Hepatocyte (in vitro differentiated cells): ENCODE data around the gene MCHR1. TPM values are rescaled to one million over a fixed set of nuclear protein-coding genes. Genes with fewer than 3 reads are reported as not detected.

Experiments
- DNase-seq: peaks from one replicate; pipeline ENCODE4 v3.0.0-alpha.2; 2016; ENCODE audit warnings: low spot score
- H2AFZ ChIP-seq: fragments of 200-600 bp; sonication (generic); 2 replicates; pipeline ENCODE4 v1.6.0; 2016; ENCODE audit warnings: antibody characterized with exemption, mild to moderate bottlenecking
- H3K27ac ChIP-seq: fragments of 200-600 bp; sonication (generic); 2 replicates; pipeline ENCODE4 v1.5.1; 2016; ENCODE audit warnings: mild to moderate bottlenecking
- H3K27me3 ChIP-seq: fragments of 200-600 bp; sonication (generic); 2 replicates; pipeline ENCODE4 v1.6.1; 2016
- H3K36me3 ChIP-seq: fragments of 200-600 bp; sonication (generic); replicated peaks from 2 replicates; pipeline ENCODE4 v1.5.1; 2016; ENCODE audit warnings: low read depth; ENCODE audit not compliant: insufficient read depth
- H3K4me1 ChIP-seq: fragments of 200-600 bp; sonication (generic); 2 replicates; pipeline ENCODE4 v1.5.1; 2016; ENCODE audit warnings: mild to moderate bottlenecking, moderate library complexity; ENCODE audit not compliant: insufficient read depth
- H3K4me2 ChIP-seq: fragments of 200-600 bp; sonication (generic); 2 replicates; pipeline ENCODE4 v1.6.0; 2016
- H3K4me3 ChIP-seq: fragments of 200-600 bp; sonication (generic); 2 replicates; pipeline ENCODE4 v1.5.1; 2016; ENCODE audit warnings: mild to moderate bottlenecking
- H3K79me2 ChIP-seq: fragments of 200-600 bp; sonication (generic); 2 replicates; pipeline ENCODE4 v1.6.0; 2017; ENCODE audit warnings: mild to moderate bottlenecking
- H3K9me2 ChIP-seq: fragments of 200-600 bp; sonication (generic); replicated peaks from 2 replicates; pipeline ENCODE4 v1.6.0; 2017; ENCODE audit warnings: mild to moderate bottlenecking; ENCODE audit not compliant: insufficient read depth
- H3K9me3 ChIP-seq: fragments of 200-600 bp; sonication (generic); 2 replicates; pipeline ENCODE4 v1.5.1; 2016; ENCODE audit warnings: low read depth, mild to moderate bottlenecking
- H4K20me1 ChIP-seq: fragments of 200-600 bp; sonication (generic); 2 replicates; pipeline ENCODE4 v1.6.0; 2016; ENCODE audit warnings: mild to moderate bottlenecking; ENCODE audit not compliant: insufficient read depth, poor library complexity, severe bottlenecking
- EZH2 ChIP-seq: fragments of 200-600 bp; sonication (generic); IDR thresholded peaks from 2 replicates; pipeline ENCODE4 v1.6.1; 2016; ENCODE audit warnings: antibody characterized with exemption, mild to moderate bottlenecking, borderline replicate concordance
- EZH2phosphoT487 ChIP-seq: fragments of 200-600 bp; sonication (generic); IDR thresholded peaks from one replicate; pipeline ENCODE4 v1.6.1; 2018; ENCODE audit warnings: antibody characterized with exemption, mild to moderate bottlenecking, low read depth, moderate library complexity; ENCODE audit not compliant: unreplicated experiment, severe bottlenecking
- WGBS: methylation state at CpG from one replicate; pipeline ENCODE4 v1.1.6; 2016; ENCODE audit warnings: low lambda C conversion rate; ENCODE audit errors: missing lambda C conversion rate; 5-methylcytosine and 5-hydroxymethylcytosine counted together
- polyA plus RNA-seq: library from polyadenylated mRNA; unstranded; fragments of >200 nt; fragmentation: Nextera tagmentation; extraction: Ambion mirVana; gene quantifications from 2 replicates; pipeline ENCODE4 v1.2.1, GENCODE V29; 2016
- total RNA-seq: library from RNA; depleted of rRNA; stranded (reverse); fragments of >200 nt; gene quantifications from 2 replicates; pipeline ENCODE4 v1.2.3, GENCODE V29; 2014
- TF ChIP-seq, protein P1 (sequence below): fragments of 200-600 bp; sonication (generic); IDR thresholded peaks from 2 replicates; pipeline ENCODE4 v1.5.1; 2016; ENCODE audit warnings: antibody characterized with exemption, mild to moderate bottlenecking; ENCODE audit not compliant: poor library complexity

MCHR1 gene
- total and polyA plus RNA-seq, 2 experiments from 2014 or later, result 0.50 to 1.1 TPM

DNA sequence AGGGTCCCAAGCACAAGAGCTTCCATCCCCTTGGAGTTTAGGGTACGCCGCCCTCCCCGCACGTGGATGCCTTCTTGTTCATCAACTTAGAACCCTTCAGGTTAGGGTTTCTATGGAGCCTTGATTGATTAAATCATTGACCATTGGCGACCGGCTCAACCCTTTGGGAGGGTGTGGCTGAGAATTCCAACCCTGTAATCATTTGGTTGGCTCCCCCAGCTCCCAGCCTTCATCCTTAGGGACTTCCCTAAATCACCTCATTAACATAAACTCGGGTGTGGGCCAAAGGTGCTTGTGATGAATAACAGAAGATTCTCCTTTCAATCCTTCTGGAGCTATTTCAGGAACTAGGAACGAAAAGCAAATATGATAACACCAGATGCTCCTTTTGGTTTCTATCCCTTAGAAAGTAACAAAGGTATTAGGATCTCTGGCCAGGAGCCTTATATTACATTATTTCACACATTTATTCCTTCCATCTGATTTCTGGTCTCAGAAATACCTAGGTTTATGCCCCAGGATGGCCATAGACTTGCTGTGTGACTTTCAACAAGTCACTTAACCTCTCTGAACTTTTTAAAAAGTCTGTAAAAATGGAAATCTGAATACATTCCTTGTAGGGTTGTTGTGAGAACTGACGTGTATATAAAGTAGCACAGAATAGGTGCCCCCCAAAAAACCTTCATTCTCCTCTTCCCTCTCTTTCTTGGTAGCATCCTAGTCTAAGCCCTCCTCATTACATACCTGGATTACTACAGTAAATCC is 26.8 kb downstream of the MCHR1 start:
- no peak for DNase-seq
- no peaks in the 10 kb centered on the region for H3K27me3 ChIP-seq
- no peaks in the 10 kb centered on the region for H3K9me2 ChIP-seq
- H3K4me1 ChIP-seq, result peaks cover under 1% of the 10 kb centered on the region
- H3K9me3 ChIP-seq, result no peaks in the 10 kb centered on the region
- TF ChIP-seq, protein P1, sequence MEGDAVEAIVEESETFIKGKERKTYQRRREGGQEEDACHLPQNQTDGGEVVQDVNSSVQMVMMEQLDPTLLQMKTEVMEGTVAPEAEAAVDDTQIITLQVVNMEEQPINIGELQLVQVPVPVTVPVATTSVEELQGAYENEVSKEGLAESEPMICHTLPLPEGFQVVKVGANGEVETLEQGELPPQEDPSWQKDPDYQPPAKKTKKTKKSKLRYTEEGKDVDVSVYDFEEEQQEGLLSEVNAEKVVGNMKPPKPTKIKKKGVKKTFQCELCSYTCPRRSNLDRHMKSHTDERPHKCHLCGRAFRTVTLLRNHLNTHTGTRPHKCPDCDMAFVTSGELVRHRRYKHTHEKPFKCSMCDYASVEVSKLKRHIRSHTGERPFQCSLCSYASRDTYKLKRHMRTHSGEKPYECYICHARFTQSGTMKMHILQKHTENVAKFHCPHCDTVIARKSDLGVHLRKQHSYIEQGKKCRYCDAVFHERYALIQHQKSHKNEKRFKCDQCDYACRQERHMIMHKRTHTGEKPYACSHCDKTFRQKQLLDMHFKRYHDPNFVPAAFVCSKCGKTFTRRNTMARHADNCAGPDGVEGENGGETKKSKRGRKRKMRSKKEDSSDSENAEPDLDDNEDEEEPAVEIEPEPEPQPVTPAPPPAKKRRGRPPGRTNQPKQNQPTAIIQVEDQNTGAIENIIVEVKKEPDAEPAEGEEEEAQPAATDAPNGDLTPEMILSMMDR, result no peak
- TF ChIP-seq EZH2 (no peak), EZH2phosphoT487 (no peak)
- H3K36me3 ChIP-seq, result no peaks in the 10 kb centered on the region
- H3K4me2 ChIP-seq, result no peak overlapping the region
- no peak overlapping the region for H3K27ac ChIP-seq
- no peak overlapping the region for H2AFZ ChIP-seq
- H3K79me2 ChIP-seq, result no peaks in the 10 kb centered on the region
- WGBS, result 71% methylated on average over 9 of the region's 9 CpGs
- H3K4me3 ChIP-seq, result no peak overlapping the region
- H4K20me1 ChIP-seq, result no peaks in the 10 kb centered on the region

- H3K27ac ChIP-seq, result no peak overlapping the region
- no peak for DNase-seq
- H3K4me2 ChIP-seq, result no peak overlapping the region
- H3K27me3 ChIP-seq, result no peaks in the 10 kb centered on the region
- H3K79me2 ChIP-seq, result no peaks in the 10 kb centered on the region
- no peaks in the 10 kb centered on the region for H3K36me3 ChIP-seq
- no peaks in the 10 kb centered on the region for H4K20me1 ChIP-seq
- H3K9me2 ChIP-seq, result no peaks in the 10 kb centered on the region
- no peaks in the 10 kb centered on the region for H3K9me3 ChIP-seq
- TF ChIP-seq, protein P1, result no peak
- TF ChIP-seq EZH2, result no peak
- TF ChIP-seq EZH2phosphoT487, result no peak
- no peak overlapping the region for H3K4me3 ChIP-seq
- H2AFZ ChIP-seq, result no peak overlapping the region
- 100% methylated on average over 2 of the region's 2 CpGs for WGBS
- H3K4me1 ChIP-seq, result peaks cover 8% of the 10 kb centered on the region
Measured at GRCh38 chr22:40707154-40707553, 27.9 kb downstream of the MCHR1 start.

DNA sequence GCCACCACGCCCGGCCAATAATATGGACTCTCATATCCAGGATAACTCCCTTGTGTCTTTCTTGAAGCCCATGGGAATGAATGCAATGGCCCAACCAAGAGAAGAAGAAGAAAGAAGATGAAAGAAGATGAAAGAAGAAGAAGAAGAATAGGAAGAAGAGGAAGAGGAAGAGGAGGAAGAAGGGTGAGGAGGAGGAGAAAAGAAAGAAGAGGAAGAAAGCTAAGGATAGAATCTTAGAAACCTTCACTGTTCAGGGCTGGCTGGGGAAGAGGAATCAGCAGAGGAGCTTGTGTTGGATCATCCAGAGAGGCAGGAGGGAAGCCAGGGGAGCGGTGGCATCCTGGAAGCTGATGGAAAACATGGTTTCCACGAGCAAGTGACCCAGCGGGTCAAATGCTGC is 28.9 kb downstream of the MCHR1 start:
- TF ChIP-seq, protein P1, result no peak
- TF ChIP-seq EZH2 (no peak), EZH2phosphoT487 (no peak)
- Histone ChIP-seq H3K9me3 (no peaks in the 10 kb centered on the region), H3K4me3 (no peak overlapping the region), H4K20me1 (no peaks in the 10 kb centered on the region), H3K79me2 (no peaks in the 10 kb centered on the region), H3K27me3 (no peaks in the 10 kb centered on the region), H3K9me2 (no peaks in the 10 kb centered on the region), H2AFZ (no peak overlapping the region), H3K4me1 (peaks cover 10% of the 10 kb centered on the region), H3K27ac (no peak overlapping the region), H3K36me3 (no peaks in the 10 kb centered on the region), H3K4me2 (no peak overlapping the region)
- WGBS, result 92% methylated on average over 5 of the region's 5 CpGs
- DNase-seq, result no peak
